HPDE6-E6E7 (cell line): ENCODE data around the gene PACRG.

Experiments
- DNase-seq: peaks from one replicate; pipeline ENCODE4 v3.0.0; 2011; ENCODE audit warnings: missing footprints; ENCODE audit errors: extremely low spot score

PACRG gene

GRCh38 chr6:163199371-163199770, 471.6 kb downstream of the PACRG start:
- DNase-seq: no peak

DNA sequence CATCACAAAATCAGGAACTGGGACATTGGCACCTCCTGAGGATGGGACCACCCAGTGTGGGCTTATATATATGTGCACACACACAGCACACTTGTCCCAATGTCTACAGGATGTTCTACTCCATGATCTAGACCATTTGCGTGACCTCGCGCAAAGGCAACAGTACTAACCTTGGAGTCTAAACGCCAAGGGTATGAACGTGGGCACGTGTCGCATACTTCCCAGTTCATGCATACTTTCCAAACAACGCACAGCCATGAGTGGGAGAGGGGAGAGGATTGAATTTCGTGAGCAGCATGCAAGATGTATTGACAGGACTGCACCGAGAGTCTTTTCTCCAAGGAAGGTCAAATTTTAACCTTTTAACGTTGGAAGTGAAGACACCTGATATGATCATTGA, 472.5 kb downstream of the PACRG start:
- no peak for DNase-seq

DNA sequence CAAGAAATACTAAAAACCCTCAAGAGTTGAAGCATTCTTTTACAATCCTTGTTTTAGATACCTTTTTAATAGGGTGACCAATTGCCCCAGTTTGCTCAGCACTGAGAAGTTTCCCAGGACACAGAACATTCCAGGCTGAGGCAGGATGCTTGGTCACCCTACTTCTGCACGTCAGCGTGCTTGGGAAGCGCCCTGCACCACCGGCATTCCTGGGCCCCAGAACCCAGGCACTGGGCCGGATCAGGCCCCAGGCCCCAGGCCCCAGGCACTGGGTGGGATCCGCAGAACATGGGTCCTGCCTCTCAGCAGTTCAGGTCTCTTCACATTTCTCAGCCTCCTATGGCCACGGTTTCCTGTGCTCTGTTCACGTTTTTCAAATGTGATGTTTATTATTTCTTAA, 472.9 kb downstream of the PACRG start:
- DNase-seq: no peak

- no peak for DNase-seq
Measured at GRCh38 chr6:163201855-163202254, 474.1 kb downstream of the PACRG start.

GRCh38 chr6:163206196-163206595, 478.4 kb downstream of the PACRG start:
- DNase-seq: no peak

- no peak for DNase-seq
Measured at GRCh38 chr6:163207431-163208383, 479.9 kb downstream of the PACRG start.

GRCh38 chr6:163209005-163209404, 481.2 kb downstream of the PACRG start:
- DNase-seq: no peak

GRCh38 chr6:163212123-163212522, 484.3 kb downstream of the PACRG start:
- no peak for DNase-seq

DNA sequence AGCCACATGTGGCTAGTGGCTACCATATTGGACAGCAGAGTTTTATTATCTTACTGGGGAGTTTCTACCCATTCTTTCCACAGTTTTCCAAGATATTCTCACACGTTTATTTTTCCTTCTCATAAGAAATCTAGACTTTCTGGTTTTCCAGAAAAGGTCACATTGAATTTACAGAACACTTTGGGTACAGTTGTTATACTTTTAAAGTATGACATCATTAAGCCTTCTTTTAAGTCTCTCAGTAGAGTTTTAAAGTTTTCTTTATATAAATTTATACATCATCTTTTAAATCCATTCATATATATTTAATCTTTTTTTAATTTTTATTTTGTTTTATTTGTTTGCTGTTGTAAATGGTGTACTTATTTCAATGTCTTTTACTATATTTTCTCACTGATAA, 486.5 kb downstream of the PACRG start:
- no peak for DNase-seq

- no peak for DNase-seq
Measured at GRCh38 chr6:163218361-163218894, 490.7 kb downstream of the PACRG start.

DNA sequence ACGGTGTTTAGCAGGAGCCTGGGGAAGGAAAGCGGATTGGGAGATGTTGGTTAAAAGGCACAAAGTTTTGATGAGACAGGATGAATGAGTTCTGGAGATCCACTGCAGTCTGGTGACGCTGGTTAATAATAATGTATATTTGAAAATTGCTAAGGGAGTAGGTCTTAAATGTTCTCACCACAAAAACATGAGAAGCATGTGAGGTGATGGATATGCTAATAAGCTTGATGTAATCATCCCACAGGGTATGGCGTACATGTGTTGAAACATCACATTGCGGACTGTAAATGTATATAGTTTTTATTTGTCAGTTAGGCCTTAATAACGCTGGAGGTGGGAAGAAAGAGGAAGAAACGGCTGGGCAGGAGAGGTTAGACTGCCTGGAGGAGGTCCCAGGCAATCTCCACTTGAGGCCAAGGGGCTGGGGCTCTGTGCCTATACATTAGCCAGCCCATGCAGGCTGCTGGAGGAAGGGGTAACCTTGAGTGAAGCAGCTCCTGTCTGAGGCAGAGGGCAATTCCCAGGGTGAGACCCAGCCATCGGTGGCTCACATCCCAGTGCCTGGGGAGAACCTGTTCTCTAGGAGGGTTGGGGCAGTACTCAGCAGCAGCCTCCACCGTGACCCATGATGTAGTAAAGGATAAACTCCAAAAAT, 498.5 kb downstream of the PACRG start:
- no peak for DNase-seq

GRCh38 chr6:163226836-163227485, 499.2 kb downstream of the PACRG start:
- DNase-seq: no peak

GRCh38 chr6:163228041-163228440, 500.3 kb downstream of the PACRG start:
- DNase-seq: no peak

- DNase-seq: no peak
Measured at GRCh38 chr6:163229050-163229449, 501.3 kb downstream of the PACRG start.

- DNase-seq: no peak
Measured at GRCh38 chr6:163230901-163231300, 503.1 kb downstream of the PACRG start.

DNA sequence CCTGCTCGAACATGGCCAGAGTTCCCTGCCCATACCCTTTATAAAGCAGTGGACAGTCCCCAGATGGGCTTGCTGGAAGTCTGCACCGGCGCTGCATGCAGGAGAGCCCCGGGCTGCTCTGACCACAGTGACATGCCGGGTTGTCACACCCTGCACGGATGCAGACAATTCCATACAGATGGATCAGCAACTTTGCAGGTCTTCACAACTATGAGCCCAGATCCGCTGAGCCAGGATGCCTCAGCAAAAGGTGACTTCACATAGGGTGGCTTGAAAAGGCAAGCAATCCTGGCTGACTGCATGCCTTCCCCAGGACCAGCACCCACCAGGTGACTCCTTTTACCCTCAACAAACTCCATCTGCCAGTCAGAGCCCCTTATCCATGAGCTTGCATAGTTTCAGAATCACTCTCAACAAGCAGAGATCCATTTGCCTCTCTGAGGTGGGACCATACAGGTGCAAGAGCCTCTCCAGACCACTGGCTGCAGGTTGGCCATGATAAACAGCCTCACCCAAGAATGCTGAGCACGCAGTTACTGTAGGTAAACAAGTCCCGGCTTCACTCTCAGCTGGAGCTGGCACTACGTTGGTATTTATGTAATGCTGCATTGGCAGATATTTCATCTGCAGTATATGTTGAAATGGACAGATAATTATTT, 503.7 kb downstream of the PACRG start:
- no peak for DNase-seq

- no peak for DNase-seq
Measured at GRCh38 chr6:163232015-163232523, 504.3 kb downstream of the PACRG start.

- DNase-seq: no peak
Measured at GRCh38 chr6:163232649-163233048, 504.9 kb downstream of the PACRG start.

DNA sequence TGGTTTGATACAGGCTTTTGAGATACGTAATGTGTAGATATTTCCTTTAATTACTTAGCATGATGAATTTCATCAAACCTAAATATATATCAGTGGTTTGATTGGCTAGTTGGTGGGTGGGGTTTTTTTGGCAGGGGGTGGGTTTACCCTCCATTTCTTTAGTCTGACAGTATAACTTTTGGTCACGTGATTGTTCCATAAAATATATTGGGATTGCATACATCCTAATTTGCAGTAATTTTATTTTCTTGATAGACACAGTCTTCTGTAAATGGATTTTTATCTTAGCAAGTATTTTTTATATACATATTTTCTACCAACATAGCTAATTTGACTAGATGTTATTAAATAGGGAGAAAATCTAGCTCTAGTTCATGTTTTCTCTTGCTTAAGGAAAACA, 509.3 kb downstream of the PACRG start:
- DNase-seq: no peak

- DNase-seq: no peak
Measured at GRCh38 chr6:163239572-163240340, 512.0 kb downstream of the PACRG start.

- no peak for DNase-seq
Measured at GRCh38 chr6:163240556-163240955, 512.8 kb downstream of the PACRG start.
